ENCODE measurements around the gene KCNK3.

DNA sequence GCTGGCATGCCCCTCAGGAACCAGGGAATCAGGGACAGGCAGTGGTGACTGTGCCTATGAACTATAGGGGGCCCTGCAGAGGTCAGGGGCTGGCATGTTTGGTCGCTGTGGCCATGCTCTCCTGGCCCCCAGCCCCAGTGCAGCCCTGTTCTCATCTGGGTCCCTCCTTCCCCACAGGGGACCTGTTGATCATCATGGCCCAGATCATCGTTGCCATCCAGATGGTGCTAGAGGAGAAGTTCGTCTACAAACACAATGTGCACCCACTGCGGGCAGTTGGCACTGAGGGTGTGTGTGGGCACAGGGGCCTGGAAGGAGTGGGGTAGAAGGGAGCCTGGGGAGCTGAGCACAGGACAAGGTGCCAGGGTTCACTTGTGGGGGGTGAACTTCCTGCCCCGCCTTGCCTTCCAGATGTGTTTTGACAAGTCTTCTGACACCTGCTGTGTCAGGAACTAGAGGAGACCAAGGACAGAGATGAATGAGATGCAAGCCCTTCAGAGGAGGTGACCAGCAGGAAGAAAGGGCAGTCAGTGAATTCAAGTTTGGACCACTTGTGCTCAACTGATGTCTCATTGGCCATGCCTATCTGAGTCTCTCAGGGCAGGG lies 83.8 kb downstream of the KCNK3 start:
- TF ChIP-seq, protein P1, sequence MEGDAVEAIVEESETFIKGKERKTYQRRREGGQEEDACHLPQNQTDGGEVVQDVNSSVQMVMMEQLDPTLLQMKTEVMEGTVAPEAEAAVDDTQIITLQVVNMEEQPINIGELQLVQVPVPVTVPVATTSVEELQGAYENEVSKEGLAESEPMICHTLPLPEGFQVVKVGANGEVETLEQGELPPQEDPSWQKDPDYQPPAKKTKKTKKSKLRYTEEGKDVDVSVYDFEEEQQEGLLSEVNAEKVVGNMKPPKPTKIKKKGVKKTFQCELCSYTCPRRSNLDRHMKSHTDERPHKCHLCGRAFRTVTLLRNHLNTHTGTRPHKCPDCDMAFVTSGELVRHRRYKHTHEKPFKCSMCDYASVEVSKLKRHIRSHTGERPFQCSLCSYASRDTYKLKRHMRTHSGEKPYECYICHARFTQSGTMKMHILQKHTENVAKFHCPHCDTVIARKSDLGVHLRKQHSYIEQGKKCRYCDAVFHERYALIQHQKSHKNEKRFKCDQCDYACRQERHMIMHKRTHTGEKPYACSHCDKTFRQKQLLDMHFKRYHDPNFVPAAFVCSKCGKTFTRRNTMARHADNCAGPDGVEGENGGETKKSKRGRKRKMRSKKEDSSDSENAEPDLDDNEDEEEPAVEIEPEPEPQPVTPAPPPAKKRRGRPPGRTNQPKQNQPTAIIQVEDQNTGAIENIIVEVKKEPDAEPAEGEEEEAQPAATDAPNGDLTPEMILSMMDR (IDR thresholded peaks at IDR 0.05), result no peak
- no peak for TF ChIP-seq POLR2AphosphoS5 (IDR thresholded peaks at IDR 0.05; ENCODE audit: low read depth, low read length)
- TF ChIP-seq SIN3A (IDR thresholded peaks at IDR 0.05; ENCODE audit: borderline replicate concordance, insufficient read depth, low read depth, low read length), result no peak
- no peak for TF ChIP-seq REST (IDR thresholded peaks at IDR 0.05; ENCODE audit: insufficient read depth in 1 of 2, low read depth in 2 of 2, low read length in 1 of 2)
- no peak for TF ChIP-seq TCF7L2 (IDR thresholded peaks at IDR 0.05; ENCODE audit: low read depth, low read length)
